GM06990 (cell line): ENCODE measurements around the gene NLRP6.
A peak's percentile ranks its signal among the peaks of the same experiment; 100 is the strongest.

Source experiments
- DNase-seq: peaks from one replicate; pipeline ENCODE4 v3.0.0-alpha.2; 2011; ENCODE audit not compliant: insufficient read length; ENCODE audit errors: extremely low read depth
- H3K27me3 ChIP-seq: replicated peaks from 2 replicates; pipeline ENCODE4 v1.6.0; 2011; ENCODE audit warnings: low read length; ENCODE audit not compliant: control insufficient read depth, insufficient read depth
- H3K36me3 ChIP-seq: 2 replicates; pipeline ENCODE4 v1.5.1; 2011; ENCODE audit warnings: low read length; ENCODE audit not compliant: control insufficient read depth, insufficient read depth
- H3K4me3 ChIP-seq: replicated peaks from 2 replicates; pipeline ENCODE4 v1.5.1; 2011; ENCODE audit warnings: low read depth, mild to moderate bottlenecking, control low read depth, low read length
- CTCF ChIP-seq: IDR thresholded peaks from 2 replicates; pipeline ENCODE4 v1.5.1; 2011; ENCODE audit warnings: low read length, control low read depth, mild to moderate bottlenecking, inconsistent platforms; ENCODE audit not compliant: insufficient read depth, poor library complexity, severe bottlenecking

Gene NLRP6

GRCh38 chr11:293271-293851 is 15.2 kb downstream of the NLRP6 start:
- H3K27me3 ChIP-seq, result no peaks in the 10 kb centered on the region
- no peak for DNase-seq
- no peak overlapping the region for H3K4me3 ChIP-seq
- peaks cover 1% of the 10 kb centered on the region for H3K36me3 ChIP-seq
- TF ChIP-seq CTCF, result no peak

DNA sequence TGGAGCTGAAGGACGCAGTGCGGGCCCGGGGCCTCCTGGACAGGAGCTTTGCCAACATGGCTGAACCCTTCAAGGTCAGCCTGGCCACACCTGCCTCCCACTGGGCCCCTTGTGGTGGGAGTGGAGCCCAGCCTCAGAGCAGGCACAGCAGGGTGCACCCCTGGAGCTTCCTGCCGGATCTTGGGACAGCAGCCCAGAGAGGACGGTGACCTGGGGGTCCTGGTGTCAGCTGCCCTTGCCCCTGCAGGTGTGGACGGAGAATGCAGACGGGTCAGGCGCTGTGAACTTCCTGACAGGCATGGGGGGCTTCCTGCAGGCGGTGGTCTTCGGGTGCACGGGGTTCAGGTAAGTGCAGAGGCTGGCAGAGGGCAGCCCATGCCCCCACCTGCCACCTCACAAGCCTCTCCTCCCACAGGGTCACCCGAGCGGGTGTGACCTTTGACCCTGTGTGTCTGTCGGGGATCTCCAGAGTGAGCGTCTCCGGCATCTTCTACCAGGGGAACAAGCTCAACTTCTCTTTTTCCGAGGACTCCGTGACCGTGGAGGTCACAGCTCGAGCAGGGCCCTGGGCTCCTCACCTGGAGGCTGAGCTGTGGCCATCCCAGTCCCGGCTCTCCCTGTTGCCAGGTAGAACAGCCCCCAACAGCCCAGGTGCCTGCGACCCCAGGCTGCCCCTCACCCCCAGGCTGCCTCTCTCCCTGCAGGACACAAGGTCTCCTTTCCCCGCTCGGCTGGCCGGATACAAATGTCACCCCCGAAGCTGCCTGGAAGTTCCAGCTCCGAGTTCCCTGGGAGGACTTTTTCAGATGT is 15.8 kb downstream of the NLRP6 start:
- Histone ChIP-seq H3K4me3 (no peak overlapping the region), H3K36me3 (peaks cover 1% of the 10 kb centered on the region), H3K27me3 (no peaks in the 10 kb centered on the region)
- no peak for DNase-seq
- TF ChIP-seq CTCF, result no peak

- no peak for DNase-seq
- Histone ChIP-seq H3K27me3 (no peaks in the 10 kb centered on the region), H3K36me3 (peaks cover 1% of the 10 kb centered on the region), H3K4me3 (no peak overlapping the region)
- TF ChIP-seq CTCF, result no peak
These were observed 16.6 kb downstream of the NLRP6 start for GRCh38 chr11:294780-295179.

DNA sequence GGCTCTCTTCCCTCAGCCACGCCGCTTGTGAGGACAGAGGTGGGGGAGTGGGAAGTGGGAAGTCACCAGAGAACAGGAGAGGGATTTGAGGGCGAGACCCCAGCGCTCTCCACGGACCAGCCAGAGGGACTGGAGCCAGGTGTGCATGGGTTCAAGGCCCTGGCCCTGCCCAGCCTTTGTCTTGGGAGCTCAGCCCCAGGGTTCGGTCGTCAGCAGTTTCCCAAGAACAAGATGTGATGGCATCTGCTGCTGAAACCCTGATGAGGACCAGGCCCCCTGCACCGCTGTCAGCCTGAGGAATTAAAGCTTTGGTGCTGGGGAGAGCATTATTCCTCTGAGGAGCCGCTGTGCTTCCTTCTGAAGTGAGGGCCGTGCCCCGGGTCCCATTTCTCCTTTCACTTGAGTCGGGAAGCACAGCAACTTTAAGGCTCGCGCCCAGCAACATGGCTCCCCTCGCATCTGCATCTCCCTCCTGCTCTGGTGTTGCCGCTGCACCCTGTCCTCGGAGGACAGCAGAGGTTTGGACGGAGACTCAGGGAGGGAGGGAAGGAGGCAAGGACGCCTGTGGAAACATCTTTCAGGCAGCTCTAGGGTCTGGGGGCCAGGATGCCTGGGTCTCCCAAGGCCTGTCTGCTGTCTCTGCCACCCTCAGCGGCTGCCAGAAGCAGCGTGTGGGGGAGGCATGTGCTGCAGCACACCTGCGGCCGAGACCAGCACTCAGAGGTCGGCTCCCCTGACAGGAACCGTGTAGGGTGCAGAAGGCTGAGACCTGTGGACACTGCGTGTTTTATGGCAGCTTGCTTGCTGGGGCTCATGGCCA is 17.4 kb downstream of the NLRP6 start:
- H3K4me3 ChIP-seq, result no peak overlapping the region
- peaks cover 1% of the 10 kb centered on the region for H3K36me3 ChIP-seq
- DNase-seq, result no peak
- TF ChIP-seq CTCF, result no peak
- H3K27me3 ChIP-seq, result no peaks in the 10 kb centered on the region; the same call in 1 of the 2 replicates

DNA sequence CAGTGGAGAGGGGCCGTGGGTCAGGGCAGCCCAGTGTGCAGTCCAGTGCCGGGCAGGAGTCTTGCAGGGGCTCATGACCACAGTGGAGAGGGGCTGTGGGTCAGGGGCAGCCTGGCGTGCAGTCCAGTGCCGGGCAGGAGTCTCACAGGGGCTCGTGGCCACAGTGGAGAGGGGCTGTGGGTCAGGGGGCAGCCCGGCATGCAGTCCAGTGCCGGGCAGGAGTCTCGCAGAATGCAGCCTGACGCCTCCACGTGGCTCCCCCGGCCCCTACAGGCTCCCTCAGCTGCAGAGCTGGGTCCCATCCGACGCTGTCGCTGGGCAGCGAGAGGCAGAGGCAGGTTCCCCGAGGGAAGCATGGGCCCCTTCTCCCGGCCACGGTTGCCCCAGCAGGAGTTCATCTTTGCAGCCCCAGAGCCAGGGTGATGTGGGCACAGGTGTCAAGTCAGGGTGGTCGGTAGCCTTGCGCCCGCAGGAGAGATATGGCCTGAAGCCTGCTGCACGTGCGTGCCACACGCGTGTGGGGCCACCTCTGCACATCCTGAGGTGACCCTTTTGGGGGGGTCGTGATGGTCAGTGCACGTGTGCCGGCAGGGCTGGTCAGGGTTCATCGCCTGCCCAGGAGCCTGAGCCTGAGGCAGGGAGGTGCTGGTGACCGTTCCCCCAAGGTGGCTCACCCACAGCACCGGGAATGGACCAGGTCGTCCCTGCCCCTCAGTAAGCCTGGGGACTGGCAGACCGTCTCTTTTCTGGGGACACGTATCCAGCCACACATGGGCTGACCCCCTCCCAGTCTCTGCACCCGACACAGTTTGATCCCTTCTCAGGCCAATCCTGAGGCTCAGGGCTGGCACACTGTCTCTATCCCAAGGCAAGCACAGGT is 18.2 kb downstream of the NLRP6 start:
- peak; percentile 8 for DNase-seq
- no peaks in the 10 kb centered on the region; the same call in 1 of the 2 replicates for H3K27me3 ChIP-seq
- peaks cover 1% of the 10 kb centered on the region for H3K36me3 ChIP-seq
- no peak overlapping the region for H3K4me3 ChIP-seq
- no peak for TF ChIP-seq CTCF
